Measurements from ENCODE around the gene LTBP2.

LTBP2 gene

GRCh38 chr14:74474376-74474775 is 137.7 kb downstream of the LTBP2 start:
- in situ Hi-C loops (cut with MboI; ENCODE audit: low pct_unique_long_range_greater_than_20kb, low sequenced_read_pairs, unreplicated experiment): no loop called here
- no peak for DNase-seq (ENCODE audit: low spot score)
- no peak for TF ChIP-seq CTCF (IDR thresholded peaks at IDR 0.05; ENCODE audit: extremely low read depth, insufficient read depth, missing control alignments)

GRCh38 chr14:74472601-74473000 is 139.4 kb downstream of the LTBP2 start:
- TF ChIP-seq CTCF (IDR thresholded peaks at IDR 0.05; ENCODE audit: extremely low read depth, insufficient read depth, missing control alignments): no peak
- in situ Hi-C loops (cut with MboI; ENCODE audit: low pct_unique_long_range_greater_than_20kb, low sequenced_read_pairs, unreplicated experiment): no loop called here
- no peak for DNase-seq (ENCODE audit: low spot score)

GRCh38 chr14:74469548-74470518 is 142.2 kb downstream of the LTBP2 start:
- in situ Hi-C loops (cut with MboI; ENCODE audit: low pct_unique_long_range_greater_than_20kb, low sequenced_read_pairs, unreplicated experiment): no loop called here

GRCh38 chr14:74468513-74468912 is 143.5 kb downstream of the LTBP2 start:
- in situ Hi-C loops (cut with MboI; ENCODE audit: low pct_unique_long_range_greater_than_20kb, low sequenced_read_pairs, unreplicated experiment): no loop called here
- no peak for TF ChIP-seq CTCF (IDR thresholded peaks at IDR 0.05; ENCODE audit: extremely low read depth, insufficient read depth, missing control alignments)
- no peak for DNase-seq (ENCODE audit: low spot score)

More at GRCh38 chr14:74469548-74470518, 142.2 kb downstream of the LTBP2 start:
- no peak for TF ChIP-seq CTCF (IDR thresholded peaks at IDR 0.05; ENCODE audit: extremely low read depth, insufficient read depth, missing control alignments)
- DNase-seq (ENCODE audit: low spot score): no peak

GRCh38 chr14:74465335-74465734 is 146.7 kb downstream of the LTBP2 start:
- in situ Hi-C loops (cut with MboI; ENCODE audit: low pct_unique_long_range_greater_than_20kb, low sequenced_read_pairs, unreplicated experiment): no loop called here
- DNase-seq (ENCODE audit: low spot score): no peak
- no peak for TF ChIP-seq CTCF (IDR thresholded peaks at IDR 0.05; ENCODE audit: extremely low read depth, insufficient read depth, missing control alignments)

GRCh38 chr14:74464785-74465184 is 147.3 kb downstream of the LTBP2 start:
- no peak for DNase-seq (ENCODE audit: low spot score)
- in situ Hi-C loops (cut with MboI; ENCODE audit: low pct_unique_long_range_greater_than_20kb, low sequenced_read_pairs, unreplicated experiment): no loop called here

More at GRCh38 chr14:74464785-74465184, 147.3 kb downstream of the LTBP2 start:
- no peak for TF ChIP-seq CTCF (IDR thresholded peaks at IDR 0.05; ENCODE audit: extremely low read depth, insufficient read depth, missing control alignments)
